ENCODE data around the gene PCDHA3. TPM values are rescaled to one million over a fixed set of nuclear protein-coding genes. Genes with fewer than 3 reads are reported as not detected.
"Not testable (repeated sequence)": the region's sequence is repeated elsewhere in the genome, so short reads cannot be mapped to it uniquely, and the experiment has no call there.

PCDHA3 gene
- polyA plus RNA-seq, 2 of the 4 experiments (the other 2 are of a cell fraction) = 0.84 to 1.7 TPM

DNA sequence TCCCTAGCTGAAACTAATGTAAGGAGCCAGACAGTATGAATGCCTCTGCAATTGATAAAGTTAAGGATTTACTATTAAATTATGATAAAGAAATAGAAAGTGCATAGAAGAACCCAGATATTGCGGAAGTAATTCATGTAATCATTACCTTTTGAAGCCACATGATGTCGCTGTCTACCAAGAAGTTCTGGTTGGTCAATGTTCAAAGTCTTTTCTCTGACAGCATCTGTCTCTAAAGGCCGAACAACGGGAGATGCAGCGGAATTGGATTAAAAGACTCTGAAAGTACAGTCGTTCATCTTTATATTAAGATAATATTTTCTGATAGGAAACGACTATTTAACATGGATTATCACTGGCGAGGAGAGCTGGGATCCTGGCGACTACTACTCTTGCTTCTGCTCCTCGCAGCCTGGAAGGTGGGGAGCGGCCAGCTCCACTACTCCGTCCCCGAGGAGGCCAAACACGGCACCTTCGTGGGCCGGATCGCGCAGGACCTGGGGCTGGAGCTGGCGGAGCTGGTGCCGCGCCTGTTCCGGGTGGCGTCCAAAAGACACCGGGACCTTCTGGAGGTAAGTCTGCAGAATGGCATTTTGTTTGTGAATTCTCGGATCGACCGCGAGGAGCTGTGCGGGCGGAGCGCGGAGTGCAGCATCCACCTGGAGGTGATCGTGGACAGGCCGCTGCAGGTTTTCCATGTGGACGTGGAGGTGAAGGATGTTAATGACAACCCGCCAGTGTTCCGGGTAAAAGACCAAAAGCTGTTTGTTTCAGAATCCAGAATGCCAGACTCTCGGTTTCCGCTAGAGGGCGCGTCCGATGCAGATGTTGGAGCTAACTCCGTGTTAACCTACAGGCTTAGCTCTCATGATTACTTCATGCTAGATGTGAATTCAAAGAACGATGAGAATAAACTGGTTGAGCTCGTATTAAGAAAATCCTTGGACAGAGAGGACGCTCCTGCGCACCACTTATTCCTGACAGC lies 40.4 kb downstream of the PCDHA3 start, which contains the start of gene PCDHA8:
PCDHA8 (plus strand) TSS at position 210 of the 985 bp plus-strand sequence; CDS start at position 345, 135 bp downstream.
- Histone ChIP-seq H3K27ac (no peak within 1 kb of the TSS), H3K4me3 (peak within 1 kb of the TSS; percentile 42), H3K9me3 (0 out of 3 replicates have a peak, but pooled peaks cover 3% of the 10 kb centered on the region), H3K4me2 (peak within 1 kb of the TSS; percentile 55), H3K4me1 (no peaks in the 10 kb centered on the region)
- DNase-seq (ENCODE audit: low read depth in 1 of 2, low spot score in 1 of 2) (peak; percentile 20 to 46), FAIRE-seq (no peak), ATAC-seq (peak; percentile 78 to 82; a peak in 5 of 6 replicates)
- 54% methylated on average over 40 of the region's 47 CpGs for WGBS (ENCODE audit: missing lambda C conversion rate)
- POLR2A ChIA-PET = no interaction called here
- TF ChIP-seq SMC3 (IDR thresholded peaks at IDR 0.05) = 0 out of 3 replicates have a peak, but pooled peaks have one; percentile 12
- peak; percentile 50 to 55 for TF ChIP-seq RAD21 (conservative IDR thresholded peaks at IDR 0.05 in 1 of 2, IDR thresholded peaks at IDR 0.05 in 1 of 2)
- TF ChIP-seq EP300 (IDR thresholded peaks at IDR 0.05) = no peak
- TF ChIP-seq, protein P1, sequence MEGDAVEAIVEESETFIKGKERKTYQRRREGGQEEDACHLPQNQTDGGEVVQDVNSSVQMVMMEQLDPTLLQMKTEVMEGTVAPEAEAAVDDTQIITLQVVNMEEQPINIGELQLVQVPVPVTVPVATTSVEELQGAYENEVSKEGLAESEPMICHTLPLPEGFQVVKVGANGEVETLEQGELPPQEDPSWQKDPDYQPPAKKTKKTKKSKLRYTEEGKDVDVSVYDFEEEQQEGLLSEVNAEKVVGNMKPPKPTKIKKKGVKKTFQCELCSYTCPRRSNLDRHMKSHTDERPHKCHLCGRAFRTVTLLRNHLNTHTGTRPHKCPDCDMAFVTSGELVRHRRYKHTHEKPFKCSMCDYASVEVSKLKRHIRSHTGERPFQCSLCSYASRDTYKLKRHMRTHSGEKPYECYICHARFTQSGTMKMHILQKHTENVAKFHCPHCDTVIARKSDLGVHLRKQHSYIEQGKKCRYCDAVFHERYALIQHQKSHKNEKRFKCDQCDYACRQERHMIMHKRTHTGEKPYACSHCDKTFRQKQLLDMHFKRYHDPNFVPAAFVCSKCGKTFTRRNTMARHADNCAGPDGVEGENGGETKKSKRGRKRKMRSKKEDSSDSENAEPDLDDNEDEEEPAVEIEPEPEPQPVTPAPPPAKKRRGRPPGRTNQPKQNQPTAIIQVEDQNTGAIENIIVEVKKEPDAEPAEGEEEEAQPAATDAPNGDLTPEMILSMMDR (IDR thresholded peaks at IDR 0.05) = peak; percentile 33; the same call in 1 of the 3 replicates
- CTCF ChIA-PET = interaction anchor here (0.6 to 2.4 kb wide), 28 partner anchors 8 to 528 kb away, joined by 3 to 18 read pairs (median 3); partner anchors contain the start of genes PCDHA1, PCDHA11, PCDHA12 and PCDHA5

DNA sequence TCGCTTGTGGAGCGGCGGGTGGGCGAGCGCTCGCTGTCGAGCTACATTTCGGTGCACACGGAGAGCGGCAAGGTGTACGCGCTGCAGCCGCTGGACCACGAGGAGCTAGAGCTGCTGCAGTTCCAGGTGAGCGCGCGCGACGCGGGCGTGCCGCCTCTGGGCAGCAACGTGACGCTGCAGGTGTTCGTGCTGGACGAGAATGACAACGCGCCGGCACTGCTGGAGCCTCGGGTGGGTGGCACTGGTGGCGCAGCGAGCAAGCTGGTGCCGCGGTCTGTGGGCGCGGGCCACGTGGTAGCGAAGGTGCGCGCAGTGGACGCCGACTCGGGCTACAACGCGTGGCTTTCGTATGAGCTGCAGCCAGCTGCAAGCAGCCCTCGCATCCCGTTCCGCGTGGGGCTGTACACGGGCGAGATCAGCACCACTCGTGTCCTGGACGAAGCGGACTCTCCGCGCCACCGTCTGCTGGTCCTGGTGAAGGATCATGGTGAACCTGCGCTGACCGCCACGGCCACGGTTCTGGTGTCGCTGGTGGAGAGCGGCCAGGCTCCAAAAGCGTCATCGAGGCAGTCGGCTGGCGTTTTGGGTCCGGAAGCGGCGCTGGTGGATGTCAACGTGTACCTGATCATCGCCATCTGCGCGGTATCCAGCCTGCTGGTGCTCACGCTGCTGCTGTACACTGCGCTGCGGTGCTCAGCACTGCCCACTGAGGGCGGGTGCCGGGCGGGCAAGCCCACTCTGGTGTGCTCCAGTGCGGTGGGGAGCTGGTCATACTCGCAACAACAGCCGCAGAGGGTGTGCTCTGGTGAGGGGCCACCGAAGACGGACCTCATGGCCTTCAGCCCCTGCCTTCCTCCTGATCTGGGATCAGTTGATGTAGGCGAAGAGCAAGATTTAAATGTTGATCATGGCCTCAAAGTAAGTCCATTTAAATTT lies 42.2 kb downstream of the PCDHA3 start:
- Histone ChIP-seq H3K27ac (no peak overlapping the region), H3K4me1 (no peaks in the 10 kb centered on the region), H3K9me3 (0 out of 3 replicates have a peak, but pooled peaks cover 3% of the 10 kb centered on the region), H3K4me3 (no peak overlapping the region), H3K4me2 (no peak overlapping the region)
- DNase-seq (ENCODE audit: low read depth in 1 of 2, low spot score in 1 of 2) (no peak), FAIRE-seq (no peak), ATAC-seq (no peak)
- ChIA-PET POLR2A (no interaction called here), CTCF (interaction anchor here (1.0 kb wide), 1 partner anchor 197 kb away, joined by 3 read pairs; no protein-coding TSS in a partner anchor)
- WGBS (ENCODE audit: missing lambda C conversion rate) = 87% methylated on average over 82 of the region's 87 CpGs
- TF ChIP-seq NR3C1 (IDR thresholded peaks at IDR 0.05) (no peak), NFE2L2 (conservative IDR thresholded peaks at IDR 0.05; ENCODE audit: low read length) (no peak), TFCP2L1 (CRISPR knock-in tag; IDR thresholded peaks at IDR 0.05) (no peak), PHF8 (IDR thresholded peaks at IDR 0.05; ENCODE audit: borderline replicate concordance, low read depth) (no peak), CEBPB (IDR thresholded peaks at IDR 0.05) (no peak), HOXB13 (CRISPR knock-in tag; IDR thresholded peaks at IDR 0.05; ENCODE audit: low read depth) (no peak), RCOR1 (IDR thresholded peaks at IDR 0.05; ENCODE audit: low read depth, low read length) (no peak), REST (IDR thresholded peaks at IDR 0.05) (no peak), ZC3H11A (IDR thresholded peaks at IDR 0.05) (no peak), HDAC2 (IDR thresholded peaks at IDR 0.05) (no peak), CHD2 (IDR thresholded peaks at IDR 0.05; ENCODE audit: low read length, partially characterized antibody) (no peak), CBX8 (IDR thresholded peaks at IDR 0.05) (no peak)
- TF ChIP-seq, protein P2, sequence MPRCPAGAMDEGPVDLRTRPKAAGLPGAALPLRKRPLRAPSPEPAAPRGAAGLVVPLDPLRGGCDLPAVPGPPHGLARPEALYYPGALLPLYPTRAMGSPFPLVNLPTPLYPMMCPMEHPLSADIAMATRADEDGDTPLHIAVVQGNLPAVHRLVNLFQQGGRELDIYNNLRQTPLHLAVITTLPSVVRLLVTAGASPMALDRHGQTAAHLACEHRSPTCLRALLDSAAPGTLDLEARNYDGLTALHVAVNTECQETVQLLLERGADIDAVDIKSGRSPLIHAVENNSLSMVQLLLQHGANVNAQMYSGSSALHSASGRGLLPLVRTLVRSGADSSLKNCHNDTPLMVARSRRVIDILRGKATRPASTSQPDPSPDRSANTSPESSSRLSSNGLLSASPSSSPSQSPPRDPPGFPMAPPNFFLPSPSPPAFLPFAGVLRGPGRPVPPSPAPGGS (IDR thresholded peaks at IDR 0.05) = no peak
- TF ChIP-seq, protein P3, sequence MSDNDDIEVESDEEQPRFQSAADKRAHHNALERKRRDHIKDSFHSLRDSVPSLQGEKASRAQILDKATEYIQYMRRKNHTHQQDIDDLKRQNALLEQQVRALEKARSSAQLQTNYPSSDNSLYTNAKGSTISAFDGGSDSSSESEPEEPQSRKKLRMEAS (IDR thresholded peaks at IDR 0.05) = no peak
- TF ChIP-seq, protein P4, sequence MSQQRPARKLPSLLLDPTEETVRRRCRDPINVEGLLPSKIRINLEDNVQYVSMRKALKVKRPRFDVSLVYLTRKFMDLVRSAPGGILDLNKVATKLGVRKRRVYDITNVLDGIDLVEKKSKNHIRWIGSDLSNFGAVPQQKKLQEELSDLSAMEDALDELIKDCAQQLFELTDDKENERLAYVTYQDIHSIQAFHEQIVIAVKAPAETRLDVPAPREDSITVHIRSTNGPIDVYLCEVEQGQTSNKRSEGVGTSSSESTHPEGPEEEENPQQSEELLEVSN (IDR thresholded peaks at IDR 0.05; ENCODE audit: borderline replicate concordance, low read depth) = no peak

DNA sequence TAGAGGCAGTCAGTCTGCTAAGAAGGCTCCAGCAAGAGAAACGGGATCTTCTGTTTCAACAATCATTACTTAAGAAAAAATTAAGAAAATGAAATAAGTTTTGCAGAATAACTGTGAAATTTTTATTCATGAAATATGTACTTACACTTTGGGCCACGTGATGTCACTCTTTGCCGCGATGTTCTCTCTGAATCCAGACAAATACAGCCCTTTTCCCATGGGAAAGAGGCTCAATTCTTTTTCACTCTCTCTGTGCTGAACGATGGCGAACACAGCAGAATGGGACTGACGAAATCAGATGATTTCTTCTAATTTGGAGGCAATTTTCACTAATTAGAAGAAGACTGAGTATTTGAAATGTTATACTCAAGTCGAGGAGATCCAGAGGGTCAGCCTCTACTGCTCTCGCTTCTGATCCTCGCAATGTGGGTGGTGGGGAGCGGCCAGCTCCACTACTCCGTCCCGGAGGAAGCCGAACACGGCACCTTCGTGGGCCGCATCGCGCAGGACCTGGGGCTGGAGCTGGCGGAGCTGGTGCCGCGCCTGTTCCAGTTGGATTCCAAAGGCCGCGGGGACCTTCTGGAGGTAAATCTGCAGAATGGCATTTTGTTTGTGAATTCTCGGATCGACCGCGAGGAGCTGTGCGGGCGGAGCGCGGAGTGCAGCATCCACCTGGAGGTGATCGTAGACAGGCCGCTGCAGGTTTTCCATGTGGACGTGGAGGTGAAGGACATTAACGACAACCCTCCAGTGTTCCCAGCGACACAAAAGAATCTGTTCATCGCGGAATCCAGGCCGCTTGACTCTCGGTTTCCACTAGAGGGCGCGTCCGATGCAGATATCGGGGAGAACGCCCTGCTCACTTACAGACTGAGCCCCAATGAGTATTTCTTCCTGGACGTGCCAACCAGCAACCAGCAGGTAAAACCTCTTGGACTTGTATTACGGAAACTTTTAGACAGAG lies 47.6 kb downstream of the PCDHA3 start, which contains the start of gene PCDHA9:
PCDHA9 (plus strand) TSS at position 244 of the 964 bp plus-strand sequence; CDS start at position 358, 114 bp downstream.
- H3K4me3 ChIP-seq; H3K27ac ChIP-seq; DNase-seq (ENCODE audit: low read depth in 1 of 2, low spot score in 1 of 2); POLR2A ChIA-PET; H3K9me3 ChIP-seq; H3K4me2 ChIP-seq; FAIRE-seq; H3K4me1 ChIP-seq; CTCF ChIA-PET: not testable (repeated sequence)
- ATAC-seq = peak in 1 of 2 experiments; percentile 61; a peak in 3 of 6 replicates
- WGBS (ENCODE audit: missing lambda C conversion rate) = 71% methylated on average over 38 of the region's 48 CpGs

Measured in A549 (cell line).